Gastrocnemius medialis (tissue), 4 donors: ENCODE measurements around the gene IGF1R.

Experiments used
- POLR2A ChIP-seq, 2 donors: fragments of 450-650 bp; IDR thresholded peaks; one replicate each; pipeline ENCODE4 v1.6.1; 2017; ENCODE audit warnings: antibody characterized with exemption in 2 of 2, mild to moderate bottlenecking in 2 of 2, moderate library complexity in 2 of 2
- TF ChIP-seq, protein P1 (sequence below), 5 experiments: fragments of 450-650 bp in 3 of 5; fragments of 200-600 bp in 2 of 5; sonication (generic) in 2 of 5; IDR thresholded peaks in 4 of 5; conservative IDR thresholded peaks in 1 of 5; 1 replicate in 4 of 5; 2 replicates in 1 of 5; pipeline ENCODE4 v1.5.1; 2016 to 2019; ENCODE audit warnings: antibody characterized with exemption in 5 of 5, mild to moderate bottlenecking in 3 of 5, moderate library complexity in 3 of 5

- TF ChIP-seq POLR2A (IDR thresholded peaks at IDR 0.05), result no peak
- TF ChIP-seq, protein P1, sequence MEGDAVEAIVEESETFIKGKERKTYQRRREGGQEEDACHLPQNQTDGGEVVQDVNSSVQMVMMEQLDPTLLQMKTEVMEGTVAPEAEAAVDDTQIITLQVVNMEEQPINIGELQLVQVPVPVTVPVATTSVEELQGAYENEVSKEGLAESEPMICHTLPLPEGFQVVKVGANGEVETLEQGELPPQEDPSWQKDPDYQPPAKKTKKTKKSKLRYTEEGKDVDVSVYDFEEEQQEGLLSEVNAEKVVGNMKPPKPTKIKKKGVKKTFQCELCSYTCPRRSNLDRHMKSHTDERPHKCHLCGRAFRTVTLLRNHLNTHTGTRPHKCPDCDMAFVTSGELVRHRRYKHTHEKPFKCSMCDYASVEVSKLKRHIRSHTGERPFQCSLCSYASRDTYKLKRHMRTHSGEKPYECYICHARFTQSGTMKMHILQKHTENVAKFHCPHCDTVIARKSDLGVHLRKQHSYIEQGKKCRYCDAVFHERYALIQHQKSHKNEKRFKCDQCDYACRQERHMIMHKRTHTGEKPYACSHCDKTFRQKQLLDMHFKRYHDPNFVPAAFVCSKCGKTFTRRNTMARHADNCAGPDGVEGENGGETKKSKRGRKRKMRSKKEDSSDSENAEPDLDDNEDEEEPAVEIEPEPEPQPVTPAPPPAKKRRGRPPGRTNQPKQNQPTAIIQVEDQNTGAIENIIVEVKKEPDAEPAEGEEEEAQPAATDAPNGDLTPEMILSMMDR (IDR thresholded peaks at IDR 0.05 in 4 of 5, conservative IDR thresholded peaks at IDR 0.05 in 1 of 5), result no peak
Measured at GRCh38 chr15:98966091-98966787, 317.9 kb downstream of the IGF1R start.
